ENCODE measurements around the gene FAM168B. TPM values are rescaled to one million over a fixed set of nuclear protein-coding genes. Genes with fewer than 3 reads are reported as not detected.

The FAM168B gene
- total RNA-seq, 2 experiments from 2014 or later = 83.8 to 85.2 TPM

DNA sequence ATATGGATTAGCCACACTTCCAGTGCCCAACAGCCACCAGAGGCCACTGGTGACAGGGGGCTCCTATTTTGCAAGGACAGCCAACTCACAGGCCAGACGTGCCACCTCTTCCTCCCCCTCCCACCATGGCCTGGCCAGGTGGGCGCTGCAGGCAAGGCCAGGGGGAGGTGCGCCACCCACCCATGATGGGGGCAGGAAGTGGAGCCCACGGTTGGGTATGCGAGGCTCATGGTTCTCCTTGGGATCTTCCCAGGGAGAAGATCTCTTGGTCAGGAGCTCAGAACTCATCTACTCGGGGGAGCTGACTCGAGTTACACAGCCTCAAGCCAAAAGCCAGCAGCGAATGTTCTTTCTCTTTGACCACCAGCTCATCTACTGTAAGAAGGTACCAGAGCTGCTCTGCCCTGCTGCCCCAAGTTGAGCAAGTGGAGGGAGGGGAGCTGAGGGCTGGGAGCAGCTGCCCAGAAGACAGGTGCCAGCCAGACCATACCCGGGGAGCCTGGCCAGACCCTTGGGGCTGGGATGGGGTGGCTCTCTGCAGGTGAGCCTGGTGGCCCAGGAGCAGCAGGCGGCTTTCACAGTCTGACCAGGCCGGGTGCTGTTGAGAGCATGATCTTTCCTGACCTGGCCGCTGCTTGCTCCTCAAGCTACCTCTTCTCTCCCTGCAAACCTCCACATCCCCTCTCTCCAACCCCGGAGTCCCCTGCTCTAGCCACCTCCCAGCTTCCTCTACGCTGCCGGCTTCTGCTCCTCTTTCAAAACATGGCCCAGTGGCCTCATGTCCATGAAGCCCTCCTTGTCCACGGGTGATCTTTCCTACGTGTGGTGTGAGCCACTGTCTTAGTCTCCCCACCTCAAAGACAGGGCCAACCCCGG lies 49.8 kb downstream of the FAM168B start:
- CTCF ChIA-PET = no interaction called here

DNA sequence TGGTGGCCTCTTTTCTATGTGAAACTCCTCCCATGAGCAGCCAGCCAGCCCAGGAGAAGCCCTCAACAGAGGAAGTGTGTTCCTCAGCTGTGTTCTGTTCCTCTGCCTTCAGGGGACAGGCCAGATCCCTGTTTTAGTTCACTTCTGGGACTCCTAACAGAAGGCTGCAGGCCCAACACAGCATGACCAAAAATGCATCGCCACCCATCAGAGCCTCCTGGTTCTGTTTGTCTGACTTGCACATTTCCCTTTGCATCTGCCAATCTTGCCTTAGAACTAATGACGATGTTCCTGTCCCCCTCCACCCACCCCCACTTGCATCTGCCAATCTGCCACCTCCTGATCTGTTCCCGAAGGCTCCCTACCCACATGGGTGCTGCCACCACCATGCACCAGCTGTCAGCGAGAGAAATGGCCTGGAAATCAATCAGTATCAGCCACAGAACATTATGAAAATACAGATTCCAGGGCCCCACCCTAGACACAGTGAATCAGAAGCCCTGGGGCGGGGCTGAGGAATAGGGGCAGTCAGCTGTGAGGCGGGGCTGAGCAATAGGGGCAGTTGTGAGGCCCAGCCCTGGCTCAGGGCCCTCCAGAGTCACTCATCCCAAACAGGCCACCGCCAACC lies 51.0 kb downstream of the FAM168B start:
- ChIA-PET CTCF (interaction anchor here (0.6 kb wide), 1 partner anchor 60 kb away, joined by 3 read pairs; no protein-coding TSS in a partner anchor), POLR2A (no interaction called here)

More for the DNA sequence above, 49.8 kb downstream of the FAM168B start:
- POLR2A ChIA-PET = no interaction called here

DNA sequence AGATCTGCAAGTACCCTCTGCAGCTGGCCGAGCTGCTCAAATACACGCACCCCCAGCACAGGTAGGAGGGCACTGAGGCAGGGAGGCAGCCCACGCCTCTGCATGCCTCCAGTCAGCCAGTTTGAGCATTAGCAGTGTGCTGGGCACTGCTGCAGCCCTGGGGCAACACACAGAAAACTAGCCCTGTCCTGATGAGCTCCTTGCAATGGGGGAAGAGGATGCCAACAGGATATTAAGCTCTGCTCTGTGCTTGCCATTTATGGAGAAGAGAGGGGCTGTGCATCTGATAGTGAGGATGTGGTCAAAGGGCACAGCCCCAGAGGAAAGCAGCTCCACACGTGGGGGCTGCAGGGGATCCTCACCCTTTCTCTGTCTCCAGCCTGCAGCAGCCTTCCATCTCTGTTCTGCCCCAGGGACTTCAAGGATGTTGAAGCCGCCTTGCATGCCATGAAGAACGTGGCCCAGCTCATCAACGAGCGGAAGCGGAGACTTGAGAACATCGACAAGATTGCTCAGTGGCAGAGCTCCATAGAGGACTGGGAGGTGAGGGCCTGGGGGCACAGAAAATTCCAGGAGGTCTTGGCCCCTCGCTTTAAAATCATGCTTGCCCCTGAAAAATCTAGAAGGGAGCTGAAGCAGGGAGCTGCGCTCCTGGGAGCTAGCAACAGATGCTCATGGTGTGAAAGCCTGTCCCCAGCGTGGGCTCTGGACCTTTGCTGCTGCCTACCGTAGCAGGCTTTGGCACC lies 51.7 kb downstream of the FAM168B start:
- POLR2A ChIA-PET = interaction anchor here (0.6 to 1.0 kb wide), 3 partner anchors 51 to 69 kb away, joined by 3 to 5 read pairs (median 3); partner anchors contain the start of gene FAM168B

DNA sequence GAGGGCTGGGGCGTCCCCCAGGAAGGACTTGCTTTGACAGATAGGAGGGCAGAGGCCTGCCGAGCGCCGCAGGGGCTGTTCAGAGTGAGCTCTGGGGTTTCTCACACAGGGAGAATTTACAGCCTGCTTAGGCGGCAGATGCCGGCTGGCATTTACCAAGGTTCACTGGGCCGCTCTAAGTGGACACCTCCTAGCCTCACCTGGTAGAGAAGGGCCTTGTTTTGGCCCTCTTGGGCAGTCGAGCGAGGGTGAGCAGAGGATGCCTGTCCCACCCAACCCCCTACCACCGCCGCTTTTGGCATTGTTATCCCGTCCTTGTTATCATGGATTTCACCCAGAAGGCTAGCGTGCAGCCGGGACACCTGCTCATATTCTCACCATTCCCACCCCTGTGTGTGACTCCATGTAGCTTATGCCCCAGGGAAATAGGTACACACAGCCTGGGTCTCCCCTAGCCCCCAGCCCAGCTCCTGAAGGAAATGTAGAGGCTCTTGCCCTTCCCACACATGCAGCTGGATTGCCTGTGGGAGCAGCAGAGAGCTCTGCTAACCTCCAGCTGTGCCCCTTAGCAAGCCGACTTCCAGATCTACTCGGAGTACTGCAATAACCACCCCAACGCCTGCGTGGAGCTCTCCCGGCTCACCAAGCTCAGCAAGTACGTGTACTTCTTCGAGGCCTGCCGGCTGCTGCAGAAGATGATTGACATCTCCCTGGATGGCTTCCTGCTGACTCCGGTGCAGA lies 52.4 kb downstream of the FAM168B start:
- ChIA-PET POLR2A (interaction anchor here (0.5 to 1.0 kb wide), 3 partner anchors 51 to 862 kb away, joined by 3 to 7 read pairs (median 3); partner anchors contain the start of gene FAM168B), CTCF (interaction anchor here (0.5 to 0.7 kb wide), 2 partner anchors 45 to 243 kb away, joined by 3 read pairs; no protein-coding TSS in a partner anchor)

More for the DNA sequence above, 51.7 kb downstream of the FAM168B start:
- CTCF ChIA-PET = interaction anchor here (0.5 to 0.7 kb wide), 2 partner anchors 46 to 244 kb away, joined by 3 read pairs; no protein-coding TSS in a partner anchor

DNA sequence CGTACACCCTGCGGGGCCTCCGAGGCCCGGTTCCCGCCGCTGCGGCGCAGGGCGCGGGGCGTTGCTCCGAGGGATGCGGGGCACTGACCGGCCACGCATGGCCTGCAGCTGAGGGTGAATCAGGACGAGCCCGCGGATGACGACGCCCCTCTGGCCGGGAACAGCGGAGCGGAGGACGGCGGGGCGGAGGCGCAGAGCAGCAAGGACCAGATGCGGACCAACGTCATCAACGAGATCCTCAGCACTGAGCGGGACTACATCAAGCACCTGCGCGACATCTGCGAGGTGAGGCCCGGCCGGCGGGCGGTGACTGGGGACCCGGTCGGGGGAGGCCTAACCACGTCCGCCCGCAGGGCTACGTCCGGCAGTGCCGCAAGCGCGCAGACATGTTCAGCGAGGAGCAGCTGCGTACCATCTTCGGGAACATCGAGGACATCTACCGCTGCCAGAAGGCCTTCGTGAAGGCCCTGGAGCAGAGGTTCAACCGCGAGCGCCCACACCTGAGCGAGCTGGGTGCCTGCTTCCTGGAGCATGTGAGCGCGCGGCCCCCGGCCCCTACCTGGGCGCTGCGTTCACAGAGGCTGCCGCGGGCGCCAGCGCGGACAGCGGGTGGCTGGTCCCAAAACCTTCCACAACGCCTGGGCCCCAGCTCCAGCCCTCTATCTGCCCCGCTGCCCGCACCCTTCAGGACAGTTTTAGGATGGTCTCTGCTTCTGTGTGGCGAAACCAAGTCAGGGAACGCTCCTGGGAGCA lies 53.2 kb downstream of the FAM168B start:
- ChIA-PET CTCF (no interaction called here), POLR2A (interaction anchor here (0.5 kb wide), 1 partner anchor 861 kb away, joined by 7 read pairs; no protein-coding TSS in a partner anchor)

DNA sequence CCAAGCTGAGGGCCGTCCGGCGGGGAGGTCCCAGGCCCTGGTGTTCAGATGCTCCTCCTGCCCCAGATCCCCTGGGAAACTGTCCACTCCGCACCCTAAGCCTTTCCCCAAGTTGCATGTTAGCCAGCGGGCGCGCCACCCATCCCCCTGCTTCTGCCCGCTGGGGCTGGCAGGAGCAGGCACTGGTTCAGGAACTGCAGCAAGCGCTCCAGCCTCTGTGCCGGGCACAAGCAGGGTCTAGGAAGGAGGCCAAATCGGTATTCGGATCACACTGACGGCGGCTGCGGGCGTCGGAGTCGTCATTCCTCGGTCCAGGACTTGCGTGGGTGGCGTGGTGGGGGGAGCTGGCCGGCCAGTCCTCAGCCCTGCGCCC lies 53.7 kb downstream of the FAM168B start:
- POLR2A ChIA-PET = no interaction called here
- CTCF ChIA-PET = no interaction called here

DNA sequence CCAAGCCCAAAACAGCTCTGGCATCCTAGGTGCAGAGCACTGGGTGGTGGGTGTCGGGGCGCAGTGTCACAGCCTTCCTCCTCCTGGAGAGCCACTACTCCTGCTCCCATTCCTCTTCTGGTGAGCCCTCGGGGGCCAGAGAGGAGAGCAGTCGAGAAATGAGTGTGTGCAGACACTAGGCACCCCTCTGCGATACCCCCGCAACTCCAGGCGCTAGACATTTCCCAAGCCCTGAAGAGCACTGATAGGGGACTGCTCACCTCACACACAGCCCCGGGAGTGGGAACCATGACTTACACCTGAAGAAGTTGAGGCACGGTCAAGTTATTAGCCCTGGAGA lies 54.2 kb downstream of the FAM168B start:
- POLR2A ChIA-PET = no interaction called here
- CTCF ChIA-PET = no interaction called here

DNA sequence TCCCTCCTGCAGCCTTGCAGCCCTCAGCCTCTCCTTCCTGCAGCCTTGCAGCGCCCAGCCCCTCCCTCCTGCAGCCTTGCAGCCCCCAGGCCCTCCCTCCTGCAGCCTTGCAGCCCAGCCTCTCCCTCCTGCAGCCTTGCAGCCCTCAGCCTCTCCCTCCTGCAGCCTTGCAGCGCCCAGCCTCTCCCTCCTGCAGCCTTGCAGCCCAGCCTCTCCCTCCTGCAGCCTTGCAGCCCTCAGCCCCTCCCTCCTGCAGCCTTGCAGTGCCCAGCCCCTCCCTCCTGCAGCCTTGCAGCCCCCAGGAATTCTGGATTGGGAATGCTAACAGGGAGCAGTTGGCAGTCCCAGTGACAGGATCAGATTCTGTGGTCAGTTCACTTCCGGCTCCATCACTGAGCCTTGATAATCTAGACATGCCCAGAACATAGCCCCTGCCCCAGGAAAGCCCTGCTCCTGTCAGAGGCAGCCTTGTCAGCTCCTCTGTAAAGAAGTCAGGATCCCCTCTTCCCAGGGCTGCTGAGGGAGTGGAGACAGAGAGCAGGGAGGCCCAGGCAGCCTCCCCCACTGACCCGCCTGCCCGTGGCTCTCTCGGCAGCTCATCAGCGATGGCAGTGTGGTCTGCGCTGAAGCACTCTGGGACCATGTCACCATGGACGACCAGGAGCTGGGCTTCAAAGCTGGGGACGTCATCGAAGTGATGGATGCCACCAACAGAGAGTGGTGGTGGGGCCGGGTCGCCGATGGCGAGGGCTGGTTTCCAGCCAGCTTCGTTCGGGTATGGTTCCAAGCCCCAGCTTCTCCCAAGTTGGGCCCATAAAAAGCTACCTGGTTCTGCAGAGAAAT lies 54.8 kb downstream of the FAM168B start:
- ChIA-PET POLR2A (no interaction called here), CTCF (no interaction called here)

DNA sequence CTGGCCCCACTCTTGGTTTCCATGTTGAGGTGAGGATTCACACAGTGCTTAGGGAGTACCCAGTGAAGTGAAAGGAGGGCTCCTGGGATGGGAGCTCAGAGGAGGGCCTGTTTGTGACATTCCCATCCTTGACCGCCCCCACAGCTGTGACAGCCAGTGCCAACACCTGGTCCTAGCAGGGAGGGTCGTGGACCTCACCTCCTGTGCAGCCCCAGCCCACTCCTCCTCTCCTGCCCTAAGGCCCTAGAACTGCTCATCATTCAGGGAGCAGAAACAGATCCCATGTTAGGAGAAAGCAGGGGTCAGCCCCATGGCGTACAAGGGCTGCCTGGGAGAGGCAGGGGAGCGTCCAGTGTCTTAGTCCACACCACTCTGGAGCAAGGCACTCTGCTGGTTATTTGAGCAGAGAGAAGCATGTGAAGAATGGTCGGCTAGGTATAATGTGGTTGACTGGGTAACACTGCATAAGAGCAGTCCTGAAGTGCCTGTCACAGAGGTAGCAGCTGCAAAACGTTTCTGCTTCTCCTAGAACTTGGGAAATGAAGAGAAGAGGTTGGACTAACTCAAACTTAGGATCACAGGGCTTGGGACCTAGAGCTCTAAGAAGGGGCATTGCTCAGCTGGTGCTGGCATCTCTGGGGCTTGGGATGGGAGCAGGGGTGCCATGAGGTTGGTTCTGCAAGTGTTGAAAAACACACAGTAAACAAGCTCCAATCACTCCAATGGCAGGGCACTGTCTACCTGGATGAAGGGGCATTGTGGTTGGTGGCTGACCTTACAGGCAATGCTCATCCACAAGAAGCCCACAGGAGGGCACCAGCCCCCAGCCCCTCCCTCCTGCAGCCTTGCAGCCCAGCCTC lies 55.6 kb downstream of the FAM168B start:
- POLR2A ChIA-PET = no interaction called here
- CTCF ChIA-PET = interaction anchor here (0.5 kb wide), 1 partner anchor 165 kb away, joined by 3 read pairs; no protein-coding TSS in a partner anchor

DNA sequence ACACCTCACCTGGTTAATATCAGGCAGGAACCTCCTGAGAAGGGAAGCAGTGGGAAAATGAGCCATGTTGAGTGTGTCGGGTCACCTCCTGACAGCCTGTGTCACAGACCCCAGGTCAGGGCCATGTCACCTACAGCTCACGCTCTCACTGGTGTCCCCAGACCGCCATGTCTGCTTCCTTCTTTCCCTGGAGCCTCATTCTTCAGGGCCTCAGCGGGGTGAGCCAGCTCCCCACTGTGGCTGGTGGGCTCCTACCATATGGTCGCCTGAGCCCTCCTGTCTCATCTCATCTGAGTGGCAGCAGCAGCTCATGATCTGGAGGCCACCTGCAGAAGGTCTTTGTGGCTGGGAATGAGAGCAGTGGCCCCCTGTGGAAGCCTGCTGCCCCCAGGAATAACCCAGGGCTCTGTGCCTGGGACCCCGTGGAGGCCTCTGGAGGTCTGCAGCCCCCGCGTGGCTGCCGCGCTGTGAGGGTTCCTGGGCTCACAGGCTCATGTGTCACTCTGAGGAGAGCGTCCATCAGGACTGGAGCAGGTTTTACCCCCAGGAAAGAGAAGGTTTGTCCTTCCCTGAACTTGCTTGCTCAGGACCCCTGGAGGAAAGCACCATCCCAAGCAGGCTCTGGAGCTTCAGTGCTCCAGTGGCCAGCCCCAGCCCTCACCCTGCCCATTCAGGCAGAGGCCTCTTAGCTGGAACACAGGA lies 56.4 kb downstream of the FAM168B start:
- CTCF ChIA-PET = no interaction called here
- POLR2A ChIA-PET = no interaction called here

DNA sequence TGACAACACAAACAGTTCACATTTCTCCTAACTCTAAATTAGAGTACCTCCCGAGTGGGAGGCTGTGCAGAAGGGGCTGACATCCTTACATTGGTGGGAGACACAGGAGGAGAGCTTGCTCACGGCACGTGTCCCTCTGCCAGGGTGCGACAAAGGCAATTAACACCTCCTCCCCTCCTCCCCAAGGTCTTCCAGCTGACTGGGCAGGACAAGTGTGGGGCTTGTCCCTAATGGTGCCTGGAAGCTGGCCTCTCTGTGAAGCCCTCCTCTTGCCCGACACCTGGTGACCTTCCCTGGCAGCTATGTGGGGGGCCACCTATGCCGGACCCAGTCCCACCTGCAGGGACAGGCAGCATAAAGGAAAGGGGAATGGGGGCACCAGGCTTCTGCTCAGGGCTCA lies 57.0 kb downstream of the FAM168B start:
- CTCF ChIA-PET = no interaction called here
- POLR2A ChIA-PET = no interaction called here

DNA sequence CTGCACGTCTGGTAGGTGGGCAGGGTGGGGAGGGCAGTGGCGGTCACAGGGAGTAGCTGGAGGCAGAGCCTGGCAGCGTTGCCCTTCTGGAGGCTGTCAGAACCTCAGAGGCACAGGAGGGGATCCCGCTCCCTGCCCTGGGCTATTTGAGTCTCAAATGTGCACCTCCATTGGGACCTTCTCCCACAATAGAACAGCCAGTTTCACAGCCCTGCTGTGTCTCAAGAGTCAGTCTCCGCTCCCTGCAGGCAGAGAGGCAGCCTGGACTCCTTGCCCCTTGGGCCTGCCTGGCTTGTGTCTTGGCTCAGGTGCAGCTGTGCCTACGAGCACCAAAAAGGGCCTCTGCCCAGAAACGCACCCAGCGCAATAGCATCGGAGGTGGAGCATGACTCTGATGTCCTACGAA lies 57.4 kb downstream of the FAM168B start:
- POLR2A ChIA-PET = no interaction called here
- CTCF ChIA-PET = no interaction called here

DNA sequence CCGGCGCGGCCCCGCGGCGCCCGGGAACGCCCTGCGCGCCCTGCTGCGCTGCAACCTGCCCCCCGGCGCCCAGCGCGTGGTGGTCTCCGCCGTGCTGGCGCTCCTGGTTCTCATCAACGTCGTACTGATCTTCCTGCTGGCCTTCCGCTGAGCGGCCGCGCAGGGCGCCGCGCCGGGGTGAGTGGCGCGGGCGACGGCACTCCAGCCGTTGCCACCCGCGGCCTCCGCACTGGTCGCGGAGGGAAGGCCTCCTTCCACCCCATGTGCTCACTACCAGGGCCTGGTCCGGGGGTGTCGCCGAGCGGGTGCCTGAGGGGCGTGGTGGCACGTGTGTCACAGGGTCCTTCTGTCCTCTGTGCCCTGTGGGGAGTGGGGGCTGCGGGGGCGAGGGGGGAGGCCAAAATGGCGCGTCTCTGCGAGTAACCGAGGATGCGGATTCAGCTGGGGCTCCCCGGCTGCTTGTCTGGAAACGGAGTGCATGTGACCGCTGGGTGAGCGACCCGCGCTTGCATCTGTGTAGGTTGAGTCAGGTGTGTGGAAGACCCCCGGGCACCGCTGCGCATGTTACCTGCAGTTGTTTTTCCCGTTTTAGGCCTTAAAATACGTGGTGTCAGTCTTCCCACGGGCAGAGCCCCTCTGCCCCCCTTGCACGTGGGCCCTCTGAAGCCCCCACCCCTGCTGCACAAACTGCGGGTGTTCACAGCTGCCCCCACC lies 58.0 kb downstream of the FAM168B start:
- CTCF ChIA-PET = no interaction called here
- POLR2A ChIA-PET = no interaction called here

DNA sequence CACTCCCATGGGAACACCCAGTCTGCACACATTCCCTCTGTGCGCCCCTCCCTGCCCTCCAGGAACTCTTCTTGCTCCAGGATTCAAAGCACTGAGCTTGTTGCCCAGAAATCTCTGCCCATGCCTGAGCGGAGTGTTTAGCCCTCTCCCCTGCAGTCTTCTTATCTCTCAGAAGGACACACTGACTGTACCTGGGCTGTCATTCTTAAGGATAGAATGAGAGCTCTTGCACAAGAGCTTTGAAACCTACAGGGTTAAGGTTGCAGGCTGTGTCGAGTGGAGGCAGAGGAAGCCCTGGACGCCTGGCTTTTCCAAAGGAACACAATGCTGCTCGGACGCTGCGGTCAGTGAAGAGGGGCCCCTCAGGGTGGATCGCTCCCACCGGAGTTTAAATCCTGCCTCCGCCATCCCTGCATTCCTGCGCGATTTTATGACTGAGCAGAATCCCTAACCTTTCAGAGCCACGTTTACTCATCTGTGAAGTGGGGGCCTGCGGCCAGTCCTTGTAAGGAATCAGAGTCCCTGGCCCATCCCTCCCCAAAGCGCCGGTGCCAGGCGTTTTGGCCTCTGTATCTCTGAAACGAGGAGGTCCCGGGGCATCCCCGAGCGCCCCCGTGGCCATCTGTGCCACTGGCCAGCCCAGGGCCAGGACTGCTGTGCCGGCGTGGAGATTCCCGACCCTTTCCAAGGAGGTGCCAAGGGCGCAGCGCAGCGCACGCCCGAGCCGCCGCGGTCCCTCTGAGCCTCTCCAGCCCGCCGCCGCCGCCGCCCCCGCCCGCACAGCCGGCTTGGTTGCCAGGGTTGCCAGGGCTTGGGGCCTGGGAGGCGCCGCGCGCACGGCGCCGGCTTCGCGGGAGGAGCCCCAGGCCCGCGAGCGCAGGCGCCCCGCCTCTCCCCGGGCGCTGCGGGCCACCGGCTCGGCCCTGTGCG lies 58.9 kb downstream of the FAM168B start:
- POLR2A ChIA-PET = no interaction called here

DNA sequence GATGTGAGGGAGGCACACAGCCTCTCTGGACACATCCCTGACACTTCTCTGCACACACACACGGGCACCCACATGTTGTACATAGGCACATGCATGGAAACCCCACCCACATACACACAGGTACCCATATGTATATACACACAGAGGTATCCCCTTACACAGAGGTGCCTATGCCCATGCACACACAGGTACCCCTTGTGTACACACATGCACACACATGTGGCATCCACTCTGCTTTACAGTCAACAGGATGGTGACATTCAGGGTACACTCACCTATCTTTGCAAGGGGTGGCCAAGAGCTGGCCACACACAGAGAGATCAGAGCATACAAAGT lies 59.5 kb downstream of the FAM168B start:
- CTCF ChIA-PET = no interaction called here
- POLR2A ChIA-PET = no interaction called here

More for the DNA sequence above, 58.9 kb downstream of the FAM168B start:
- CTCF ChIA-PET = no interaction called here

Measured in activated CD8-positive, alpha-beta memory T cell treated with anti-CD3 and anti-CD28 coated beads for 36 hours (primary cell).